ENCODE results near the gene HNRNPR. TPM values are rescaled to one million over a fixed set of nuclear protein-coding genes. Genes with fewer than 3 reads are reported as not detected.

HNRNPR gene
- total RNA-seq, 1 experiment from 2014 or later = 194 TPM

DNA sequence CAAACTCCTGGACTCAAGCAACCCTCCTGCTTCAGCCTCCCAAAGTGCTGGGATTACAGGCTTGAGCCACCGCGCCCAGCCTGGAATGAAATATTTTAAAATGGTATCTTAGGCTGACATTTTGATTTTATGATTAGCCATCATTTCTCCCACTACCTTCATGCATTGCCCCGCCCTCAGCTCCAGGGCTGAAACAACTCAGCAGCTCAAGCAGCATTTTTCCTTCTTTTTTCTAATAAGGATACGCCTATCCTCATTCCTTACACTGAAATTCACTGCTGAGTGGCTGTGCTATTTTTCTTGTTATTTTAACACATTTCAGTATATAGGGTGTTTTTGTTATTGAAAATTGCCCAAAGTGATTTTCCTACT is 70.0 kb downstream of the HNRNPR start:
- ATAC-seq = no peak
- Histone ChIP-seq H3K79me2 (ENCODE audit: insufficient read depth, low read length) (no peaks in the 10 kb centered on the region), H3K9me2 (ENCODE audit: insufficient read depth) (no peaks in the 10 kb centered on the region), H3K27me3 (ENCODE audit: insufficient read depth, low read length) (no peaks in the 10 kb centered on the region), H3K36me3 (ENCODE audit: control insufficient read depth in 1 of 2, insufficient read depth in 2 of 2, low read length in 2 of 2) (no peaks in the 10 kb centered on the region), H3K9ac (ENCODE audit: low read length) (no peak overlapping the region), H2AFZ (ENCODE audit: low read depth, low read length, poor library complexity, severe bottlenecking) (no peak overlapping the region), H4K20me1 (ENCODE audit: insufficient read depth) (no peaks in the 10 kb centered on the region), H3K27ac (ENCODE audit: low read depth, low read length) (no peak overlapping the region), H3K9me3 (ENCODE audit: control insufficient read depth in 1 of 2, insufficient read depth in 1 of 2, low read depth in 1 of 2, low read length in 2 of 2) (no peaks in the 10 kb centered on the region), H3K4me1 (ENCODE audit: control insufficient read depth in 1 of 2, insufficient read depth in 2 of 2, low read length in 2 of 2) (peaks cover 31 to 41% of the 10 kb centered on the region in 2 experiments), H3K4me3 (replicated peaks in 1 of 2; ENCODE audit: low read depth in 1 of 2, low read length in 2 of 2) (no peak overlapping the region), H3K4me2 (ENCODE audit: low read length) (0 out of 2 replicates have a peak overlapping the region, but pooled peaks have one; percentile 44)
- no peak for DNase-seq (ENCODE audit: low read depth, low spot score)
- no TSS peak for BruUV-seq (replicated peaks)
- ChIA-PET RAD21 (ENCODE audit: low non-redundant PET in 1 of 2, low total read pairs in 2 of 2, uncharacterized antibody in 2 of 2, unreplicated experiment in 2 of 2) (no interaction called here), POLR2A (no interaction called here), CTCF (interaction anchor here (1.5 kb wide), 1 partner anchor 56 kb away, joined by 3 read pairs; the partner anchor contains the start of gene HTR1D)
- TF ChIP-seq POLR2A (IDR thresholded peaks at IDR 0.05; ENCODE audit: borderline replicate concordance, extremely low read depth, insufficient read depth, insufficient read length) (no peak), JUND (IDR thresholded peaks at IDR 0.05) (no peak), SIN3A (IDR thresholded peaks at IDR 0.05; ENCODE audit: low read depth) (no peak), FOSL1 (IDR thresholded peaks at IDR 0.05; ENCODE audit: low read depth) (no peak), EZH2 (IDR thresholded peaks at IDR 0.05) (no peak), TCF7L2 (IDR thresholded peaks at IDR 0.05; ENCODE audit: borderline replicate concordance, extremely low read depth, insufficient read depth, insufficient read length) (no peak), SP1 (IDR thresholded peaks at IDR 0.05; ENCODE audit: low read depth) (no peak), ELF1 (IDR thresholded peaks at IDR 0.05; ENCODE audit: borderline replicate concordance, low read depth) (no peak)
- intact Hi-C loops (cut with micrococcal nuclease) = loop anchor here (5.0 to 10.0 kb wide), 3 partner anchors 52 to 297 kb away; no protein-coding TSS in a partner anchor

DNA sequence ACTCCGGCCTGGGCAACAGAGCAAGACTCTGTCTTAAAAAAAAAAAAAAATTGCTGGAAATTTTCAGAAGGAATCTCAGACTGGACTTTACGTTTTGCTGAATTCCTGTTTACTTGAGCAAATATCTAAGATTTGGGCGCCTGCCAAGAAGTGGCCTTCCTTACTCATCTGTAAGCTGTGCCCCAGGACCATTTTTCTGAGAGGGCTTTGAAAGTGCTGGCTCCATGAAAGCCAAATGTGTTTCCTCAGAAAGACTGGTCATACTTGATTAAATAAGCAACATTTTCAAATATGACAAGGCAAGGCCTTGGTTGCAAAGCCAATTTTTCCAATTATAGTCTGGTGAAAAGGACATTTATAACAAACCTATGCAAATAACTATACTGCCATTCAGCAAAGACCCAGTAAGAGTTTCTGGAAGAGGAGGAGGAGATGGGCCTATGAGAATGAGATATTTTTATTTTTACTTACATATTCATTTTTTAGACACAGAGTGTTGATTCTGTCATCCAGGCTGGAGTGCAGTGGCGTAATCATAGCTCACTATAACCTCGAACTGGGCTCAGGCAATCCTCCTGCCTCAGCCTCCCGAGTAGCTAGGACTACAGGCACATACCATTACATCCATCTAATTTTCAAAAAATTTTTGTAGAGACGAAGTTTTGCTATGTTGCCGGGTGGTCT is 70.5 kb downstream of the HNRNPR start:
- CTCF ChIA-PET = interaction anchor here (1.5 kb wide), 1 partner anchor 56 kb away, joined by 3 read pairs; the partner anchor contains the start of gene HTR1D

More for the DNA sequence above, 70.5 kb downstream of the HNRNPR start:
- no peaks in the 10 kb centered on the region for H3K9me2 ChIP-seq (ENCODE audit: insufficient read depth)
- ATAC-seq (no peak), DNase-seq (ENCODE audit: low read depth, low spot score) (peak; percentile 6)
- no peak overlapping the region for H3K27ac ChIP-seq (ENCODE audit: low read depth, low read length)
- no peak overlapping the region for H3K9ac ChIP-seq (ENCODE audit: low read length)
- H3K4me1 ChIP-seq (ENCODE audit: control insufficient read depth in 1 of 2, insufficient read depth in 2 of 2, low read length in 2 of 2) = peaks cover 29 to 41% of the 10 kb centered on the region in 2 experiments
- H3K79me2 ChIP-seq (ENCODE audit: insufficient read depth, low read length) = no peaks in the 10 kb centered on the region
- H3K9me3 ChIP-seq (ENCODE audit: control insufficient read depth in 1 of 2, insufficient read depth in 1 of 2, low read depth in 1 of 2, low read length in 2 of 2) = no peaks in the 10 kb centered on the region
- no peak overlapping the region for H3K4me3 ChIP-seq (replicated peaks in 1 of 2; ENCODE audit: low read depth in 1 of 2, low read length in 2 of 2)
- RAD21 ChIA-PET (ENCODE audit: low non-redundant PET in 1 of 2, low total read pairs in 2 of 2, uncharacterized antibody in 2 of 2, unreplicated experiment in 2 of 2) = no interaction called here
- BruUV-seq (replicated peaks) = no TSS peak
- POLR2A ChIA-PET = no interaction called here
- H4K20me1 ChIP-seq (ENCODE audit: insufficient read depth) = no peaks in the 10 kb centered on the region
- H3K4me2 ChIP-seq (ENCODE audit: low read length) = peak overlapping the region; percentile 8; the same call in 1 of the 2 replicates
- TF ChIP-seq POLR2AphosphoS5 (IDR thresholded peaks at IDR 0.05; ENCODE audit: low read depth, low read length) (no peak), RAD21 (IDR thresholded peaks at IDR 0.05; ENCODE audit: low read depth) (no peak), TCF7L2 (IDR thresholded peaks at IDR 0.05; ENCODE audit: borderline replicate concordance, extremely low read depth, insufficient read depth, insufficient read length) (no peak), FOSL1 (IDR thresholded peaks at IDR 0.05; ENCODE audit: low read depth) (no peak), POLR2A (IDR thresholded peaks at IDR 0.05; ENCODE audit: borderline replicate concordance, extremely low read depth, insufficient read depth, insufficient read length) (no peak)
- TF ChIP-seq, protein P1, sequence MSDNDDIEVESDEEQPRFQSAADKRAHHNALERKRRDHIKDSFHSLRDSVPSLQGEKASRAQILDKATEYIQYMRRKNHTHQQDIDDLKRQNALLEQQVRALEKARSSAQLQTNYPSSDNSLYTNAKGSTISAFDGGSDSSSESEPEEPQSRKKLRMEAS (IDR thresholded peaks at IDR 0.05) = no peak
- no peaks in the 10 kb centered on the region for H3K27me3 ChIP-seq (ENCODE audit: insufficient read depth, low read length)
- H2AFZ ChIP-seq (ENCODE audit: low read depth, low read length, poor library complexity, severe bottlenecking) = no peak overlapping the region
- intact Hi-C loops (cut with micrococcal nuclease) = loop anchor here (5.0 to 10.0 kb wide), 3 partner anchors 51 to 296 kb away; no protein-coding TSS in a partner anchor
- no peaks in the 10 kb centered on the region for H3K36me3 ChIP-seq (ENCODE audit: control insufficient read depth in 1 of 2, insufficient read depth in 2 of 2, low read length in 2 of 2)
